HG03175 (cell line): ENCODE data around the gene GALNT9.

Source experiments
- ATAC-seq: cut with Tn5 transposase; IDR thresholded peaks from one replicate; pipeline ENCODE4 v1.9.1; 2021; ENCODE audit warnings: mild to moderate bottlenecking, moderate library complexity; ENCODE audit not compliant: unreplicated experiment

Gene GALNT9

DNA sequence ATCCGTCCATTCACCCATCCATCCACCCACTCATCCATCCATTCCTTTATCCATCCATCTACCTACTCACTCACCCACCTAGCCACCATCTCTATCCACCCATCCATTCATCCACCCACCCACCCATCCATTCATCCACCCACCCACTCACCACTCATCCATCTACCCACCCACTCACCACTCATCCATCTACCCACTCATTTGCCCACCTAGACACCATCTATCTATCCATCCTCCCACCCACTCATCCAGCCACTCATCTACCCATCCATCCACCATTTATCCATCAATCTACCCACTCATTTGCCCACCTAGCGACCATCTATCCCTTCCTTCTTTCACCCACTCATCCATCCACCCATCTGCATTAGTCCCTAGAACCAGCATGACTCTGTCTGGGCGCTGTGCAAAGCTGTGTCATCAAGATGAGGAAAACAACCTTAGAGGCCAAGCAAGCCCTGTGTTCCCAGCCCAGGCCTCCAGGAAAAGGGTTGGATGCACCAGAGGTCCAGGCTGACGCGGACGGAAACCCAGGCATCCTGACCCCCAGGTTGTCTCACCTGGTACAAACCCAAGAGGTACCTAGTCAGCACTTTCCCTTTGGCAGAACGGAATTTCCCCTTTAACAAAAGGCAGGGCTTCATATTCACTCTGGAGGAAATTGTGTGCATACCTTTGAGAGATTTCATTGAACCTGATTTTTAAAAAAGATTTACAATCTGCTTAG, 111.4 kb downstream of the GALNT9 start:
- no peak for ATAC-seq

DNA sequence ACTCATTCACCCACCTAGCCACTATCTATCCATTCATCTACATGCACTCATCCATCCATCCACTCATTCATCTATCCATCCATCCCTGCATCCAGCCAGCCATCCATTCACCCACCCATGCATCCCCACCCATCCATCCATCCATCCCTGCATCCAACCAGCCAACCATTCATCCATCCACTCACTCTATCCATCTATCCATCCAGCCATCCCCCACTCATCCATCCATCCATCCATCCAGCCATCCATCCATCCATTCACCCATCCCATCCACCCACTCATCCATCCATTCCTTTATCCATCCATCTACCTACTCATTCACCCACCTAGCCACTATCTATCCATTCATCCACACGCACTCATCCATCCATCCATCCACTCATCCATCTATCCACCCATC, 112.0 kb downstream of the GALNT9 start:
- no peak for ATAC-seq

DNA sequence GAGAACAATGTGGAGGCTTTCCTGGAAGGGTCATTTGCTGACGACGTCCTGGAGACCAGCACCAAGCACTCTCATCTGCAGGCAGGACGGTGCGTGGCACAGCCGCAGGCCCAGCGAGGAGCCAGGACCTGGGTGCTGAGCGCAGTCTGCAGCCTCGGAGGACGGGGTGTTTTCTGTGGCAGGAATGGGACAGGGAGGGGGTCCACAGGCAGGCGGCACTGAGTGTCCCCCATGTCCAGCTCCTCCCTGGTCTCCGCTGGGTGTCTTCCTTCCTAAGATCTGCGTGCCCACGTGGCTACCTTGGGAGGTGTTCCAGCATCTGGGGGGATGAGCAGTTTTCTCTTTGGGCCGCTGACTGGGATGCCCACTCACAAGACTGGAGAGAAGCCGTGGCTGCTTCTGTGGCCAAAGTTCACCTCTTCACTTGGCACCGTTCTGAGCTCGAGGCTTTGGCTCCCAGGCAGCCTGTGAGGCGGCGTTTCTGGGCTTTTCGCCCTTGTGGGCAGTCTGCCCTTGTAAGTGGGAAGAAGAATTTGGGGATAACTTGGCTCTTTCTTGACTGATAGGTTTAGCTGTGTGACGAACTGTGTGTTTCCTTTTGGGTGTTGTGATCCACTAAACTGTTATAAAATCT, 112.9 kb downstream of the GALNT9 start:
- no peak for ATAC-seq

DNA sequence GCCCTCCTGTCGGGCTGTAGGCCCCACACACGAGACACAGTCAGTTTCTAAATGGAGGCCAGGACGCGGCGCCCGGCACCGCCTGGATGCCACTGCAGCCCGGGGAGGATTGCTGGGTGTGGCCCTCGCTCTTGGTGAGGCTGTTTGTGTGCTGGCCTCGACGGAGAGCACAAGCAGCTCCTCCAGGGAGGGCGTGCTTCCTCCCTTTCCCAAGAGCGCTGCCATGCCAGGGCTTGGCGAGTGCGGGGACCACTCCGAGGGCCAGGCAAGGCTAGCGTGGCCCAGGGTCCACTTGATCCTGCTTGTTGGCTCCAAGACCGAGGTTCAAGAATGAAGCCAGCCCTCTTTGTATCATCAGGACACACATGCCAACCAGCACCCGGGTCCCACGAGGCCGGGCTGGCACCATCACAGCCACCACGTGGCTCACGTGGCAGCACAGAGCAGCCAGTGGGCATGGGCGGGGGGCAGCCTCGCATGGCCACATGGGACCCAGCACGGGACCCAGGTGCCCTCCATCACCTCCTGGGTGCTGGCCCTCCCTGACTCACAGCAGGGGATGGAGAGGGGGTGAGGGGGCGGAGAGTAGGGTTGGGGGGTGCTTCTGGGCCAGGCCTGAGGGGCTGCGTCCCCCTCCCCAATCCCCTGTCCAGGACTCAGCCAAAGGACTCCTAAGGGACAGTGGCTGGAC, 113.9 kb downstream of the GALNT9 start:
- ATAC-seq, result no peak

DNA sequence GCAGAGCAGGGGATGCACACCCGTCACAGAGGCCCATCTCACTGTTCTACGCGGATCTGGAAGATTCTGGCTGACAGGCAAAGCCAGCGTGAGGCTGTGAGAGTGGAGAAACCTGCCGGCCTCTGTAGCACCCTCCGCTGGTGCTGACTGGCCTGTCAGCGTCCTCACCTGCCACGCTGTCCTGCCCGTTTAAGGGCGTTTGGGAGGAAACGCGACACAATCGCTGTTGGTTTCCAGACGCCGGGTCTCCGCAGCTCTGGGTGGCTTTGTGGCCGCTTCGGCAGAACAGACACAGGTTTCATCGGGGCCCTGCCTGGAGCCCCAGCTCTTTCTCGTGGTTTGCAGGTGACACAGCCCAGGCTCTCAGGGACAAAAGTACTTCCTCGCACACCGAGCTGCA, 114.5 kb downstream of the GALNT9 start:
- ATAC-seq, result no peak

DNA sequence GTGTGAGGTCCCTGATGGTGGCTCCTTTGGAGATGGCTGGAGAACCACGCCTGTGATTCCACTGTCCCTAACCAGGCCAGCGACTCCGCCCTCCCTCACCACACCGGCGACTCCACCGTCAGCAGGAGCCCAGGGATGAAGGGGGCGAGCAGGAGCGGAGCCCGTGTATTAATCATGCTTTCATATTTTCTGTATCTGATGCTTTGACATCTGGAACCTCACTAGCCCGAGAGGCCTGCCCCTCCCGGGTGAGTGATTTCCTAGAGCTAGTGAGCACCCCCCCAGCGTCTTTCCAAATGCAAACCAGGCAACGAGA, 115.3 kb downstream of the GALNT9 start:
- ATAC-seq, result no peak

DNA sequence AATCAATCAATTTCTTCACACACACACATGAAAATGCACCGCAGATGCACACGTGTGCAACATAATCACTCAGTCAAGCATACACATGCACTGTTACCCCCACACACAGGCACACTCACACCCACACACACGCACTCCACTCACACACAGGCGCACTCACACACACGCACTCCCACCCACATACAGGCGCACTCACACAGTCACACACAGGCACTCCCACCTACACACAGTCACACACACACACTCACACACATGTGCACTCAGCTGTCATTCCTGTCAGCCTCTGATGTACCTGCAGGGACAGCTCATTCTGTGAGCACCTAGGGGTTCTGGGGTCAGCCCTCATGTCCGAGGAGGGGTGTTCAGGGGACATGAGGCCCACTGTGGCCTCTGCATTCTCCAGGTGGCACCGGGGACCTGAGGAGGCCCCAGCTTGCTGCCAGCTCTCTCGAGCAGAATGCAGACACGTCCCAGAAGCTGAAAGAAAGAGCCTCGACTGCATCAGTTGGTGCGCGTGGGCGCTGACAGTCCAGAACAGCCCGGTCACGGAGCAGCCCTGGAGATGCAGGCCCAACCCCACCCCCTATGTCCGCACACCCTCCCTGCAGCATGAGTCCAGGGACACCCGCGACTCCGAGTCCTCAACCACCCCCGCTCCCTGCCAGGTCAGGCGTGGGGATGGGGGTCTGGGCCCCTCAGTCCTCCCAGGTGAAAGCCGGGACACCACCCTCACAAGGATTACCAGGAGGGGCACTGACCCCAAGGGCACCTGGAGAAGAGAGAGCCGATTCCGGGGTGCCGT, 115.8 kb downstream of the GALNT9 start:
- ATAC-seq, result no peak

DNA sequence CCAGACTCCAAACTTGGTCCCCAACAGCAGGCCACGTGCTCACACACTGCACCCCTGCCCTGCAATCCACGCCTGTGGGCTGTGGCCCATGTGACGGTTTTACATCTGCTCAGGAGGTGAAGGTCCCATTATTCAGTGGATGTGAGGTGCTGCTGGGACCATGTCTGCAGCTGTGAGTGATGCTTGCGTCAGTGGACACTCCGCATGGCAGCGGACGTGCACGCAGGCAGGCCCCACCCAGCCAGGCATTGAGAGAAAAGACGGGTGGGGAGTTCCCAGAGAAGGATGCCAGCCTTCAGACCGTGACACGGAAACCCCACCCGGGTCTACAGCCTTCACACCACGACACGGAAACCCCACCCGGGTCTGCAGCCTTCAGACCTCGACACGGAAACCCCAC, 117.6 kb downstream of the GALNT9 start:
- ATAC-seq, result no peak

DNA sequence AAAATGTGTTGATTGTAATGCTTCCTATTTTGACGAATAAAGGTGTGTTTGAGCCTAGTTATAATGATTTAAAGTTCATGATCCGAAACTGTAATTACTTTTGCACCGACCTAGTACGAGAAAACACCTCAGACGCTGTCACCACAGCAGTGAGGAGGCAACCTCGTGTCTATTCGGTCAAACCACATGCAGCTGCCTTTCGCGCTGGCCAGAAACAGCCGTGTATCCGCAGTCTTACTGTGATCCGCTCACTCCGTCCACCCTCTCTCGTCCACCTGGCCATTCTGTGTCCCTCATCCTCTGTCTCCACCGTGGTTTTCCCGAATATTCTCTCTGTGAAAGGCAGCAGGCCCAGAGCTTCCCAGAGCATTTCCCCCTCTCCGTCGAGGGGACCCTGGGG, 118.1 kb downstream of the GALNT9 start:
- no peak for ATAC-seq

DNA sequence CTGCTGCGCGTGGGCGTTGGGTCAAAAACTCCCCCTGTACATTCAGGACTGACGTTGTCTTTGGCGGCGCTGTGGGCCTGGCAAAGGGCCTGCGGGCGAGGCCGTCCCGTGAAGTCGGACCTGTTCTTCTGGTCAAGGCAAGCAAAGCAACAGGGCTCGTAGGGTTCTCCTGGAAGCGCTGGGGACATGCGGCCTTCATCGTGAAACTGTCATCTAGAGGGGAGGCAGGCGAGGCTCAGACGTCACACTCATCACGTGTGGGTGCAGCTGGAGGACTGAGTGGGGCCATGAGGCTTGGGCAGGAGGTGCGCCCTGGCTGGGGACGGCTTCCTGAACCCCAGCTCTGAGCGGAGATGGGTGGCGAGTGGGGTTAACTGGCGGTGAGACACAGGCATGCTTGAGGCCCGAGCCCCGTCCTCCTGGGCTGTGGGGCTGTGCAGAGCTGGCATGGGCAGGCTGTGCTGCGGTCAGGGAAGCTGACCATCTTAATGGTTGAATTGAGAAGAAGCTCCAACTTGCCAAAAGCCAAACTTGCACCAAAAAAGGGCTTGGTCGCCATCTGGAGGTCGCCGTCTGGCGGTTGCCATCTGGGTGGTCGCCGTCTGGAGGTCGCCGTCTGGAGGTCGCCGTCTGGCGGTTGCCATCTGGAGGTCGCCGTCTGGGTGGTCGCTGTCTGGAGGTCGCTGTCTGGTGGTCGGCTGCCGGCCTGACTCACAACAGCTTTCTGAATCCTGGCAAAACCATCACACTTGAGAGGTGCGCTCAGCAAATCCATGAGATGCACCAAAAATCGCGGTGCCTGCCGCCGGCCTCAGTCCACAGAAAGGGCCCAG, 119.0 kb downstream of the GALNT9 start:
- no peak for ATAC-seq

DNA sequence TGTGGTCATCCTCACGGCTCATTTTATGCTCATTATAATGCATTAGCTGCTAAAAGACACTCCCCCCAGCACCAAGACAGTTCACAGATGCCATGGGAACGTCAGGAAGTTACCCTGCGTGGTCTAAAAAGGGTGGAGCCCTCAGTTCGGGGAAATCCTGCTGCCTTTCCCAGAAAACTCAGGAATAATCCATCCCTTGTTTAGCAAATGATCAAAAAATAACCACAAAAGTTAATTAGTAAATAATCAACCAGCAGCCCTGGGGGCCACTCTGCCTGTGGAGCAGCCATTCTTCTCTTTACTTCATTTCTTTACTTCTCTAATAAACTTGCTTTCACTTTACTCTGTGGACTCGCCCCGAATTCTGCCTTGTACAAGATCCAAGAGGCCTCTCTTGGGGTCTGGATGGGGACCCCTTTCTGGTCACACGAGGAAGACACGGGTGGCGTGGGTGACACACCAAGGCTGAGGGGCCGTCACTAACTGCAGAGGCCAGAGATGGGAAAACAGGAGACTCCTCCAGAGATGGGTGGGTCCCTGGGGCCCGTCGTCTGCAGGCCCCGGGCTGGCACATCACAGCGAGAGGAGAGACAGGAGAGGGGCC, 119.7 kb downstream of the GALNT9 start:
- ATAC-seq, result no peak

DNA sequence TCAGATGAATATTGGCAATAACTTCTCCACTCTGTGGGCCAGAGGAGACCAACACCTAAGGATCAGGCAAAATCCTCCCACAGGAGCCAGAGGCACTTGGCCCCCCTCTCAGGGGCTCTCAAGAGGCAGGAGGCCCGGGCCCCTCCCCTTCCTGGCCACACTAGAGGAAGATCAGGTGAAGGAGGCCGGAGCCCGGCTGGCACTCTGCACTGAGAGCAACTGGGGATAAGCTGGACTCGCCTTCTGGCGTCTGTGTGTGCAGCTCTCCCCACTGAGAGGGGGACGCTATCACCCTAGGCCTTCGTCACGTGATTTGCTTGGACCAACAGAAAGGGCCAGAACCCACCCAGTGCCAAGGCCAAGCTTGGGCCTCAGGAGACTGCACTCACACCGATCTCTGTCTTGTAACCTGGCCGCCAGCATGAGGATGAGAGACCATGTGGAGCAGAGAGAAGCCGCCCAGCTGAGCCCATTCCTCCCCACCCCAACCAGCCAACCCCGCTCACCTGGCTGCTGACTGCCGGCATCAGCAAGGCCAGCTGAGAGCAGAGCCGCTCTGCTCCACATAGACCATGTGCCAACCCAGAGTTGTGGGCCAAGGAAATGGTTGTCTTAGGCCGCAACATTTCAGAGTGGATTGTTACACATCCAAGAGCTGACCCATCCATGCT, 121.1 kb downstream of the GALNT9 start:
- ATAC-seq, result no peak

DNA sequence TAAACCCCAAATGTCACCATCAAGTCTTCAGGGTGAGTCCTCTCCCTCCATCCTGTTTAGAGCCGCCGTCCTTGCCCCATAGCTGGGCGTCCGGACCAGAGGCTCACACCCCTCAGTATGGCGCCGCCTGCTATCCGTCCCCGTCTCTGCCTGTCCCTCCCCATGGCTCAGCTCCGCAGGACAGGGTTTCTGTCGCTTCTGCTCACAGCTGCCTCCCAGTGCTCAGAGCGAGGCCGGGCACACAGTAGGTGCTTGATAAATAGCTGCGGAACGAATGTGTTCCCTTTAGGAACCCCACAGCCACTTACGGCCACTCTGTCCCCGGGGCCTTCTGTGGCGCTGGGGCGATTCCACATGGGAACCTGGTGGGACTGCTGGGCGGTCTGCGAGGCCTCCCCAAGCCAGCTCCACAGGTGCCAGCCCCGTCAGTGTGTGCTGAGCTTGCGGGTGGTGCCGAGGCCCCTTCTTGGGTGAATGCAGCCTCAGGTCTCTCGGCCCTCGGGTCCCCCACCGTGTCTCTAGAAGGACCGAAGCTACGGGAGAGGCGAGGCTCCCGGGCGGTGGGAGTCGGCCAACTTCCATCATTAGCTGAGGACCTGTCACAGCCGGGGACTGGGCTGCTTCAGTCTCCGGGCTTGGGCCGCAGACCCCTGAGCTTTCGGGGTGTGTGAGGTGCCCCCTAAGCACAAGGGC, 122.2 kb downstream of the GALNT9 start:
- ATAC-seq, result no peak

DNA sequence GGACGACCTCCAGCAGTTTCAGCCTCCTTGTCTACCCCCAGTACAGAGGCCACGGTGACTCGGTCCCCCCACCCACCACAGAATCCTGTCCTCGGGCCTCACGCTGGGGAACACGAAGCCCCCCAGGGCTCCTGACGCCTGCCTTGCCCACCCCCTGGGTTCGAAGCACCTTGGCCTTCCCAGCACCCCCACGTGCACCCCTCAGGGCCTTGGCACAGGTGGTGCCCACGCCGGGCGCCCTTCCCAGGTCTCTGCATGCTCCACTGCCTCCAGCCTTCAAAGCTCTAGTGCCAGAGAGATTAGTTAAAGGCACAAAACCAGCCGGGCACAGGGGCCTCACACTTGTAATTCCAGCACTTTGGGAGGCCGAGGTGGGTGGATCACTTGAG, 123.3 kb downstream of the GALNT9 start:
- no peak for ATAC-seq

DNA sequence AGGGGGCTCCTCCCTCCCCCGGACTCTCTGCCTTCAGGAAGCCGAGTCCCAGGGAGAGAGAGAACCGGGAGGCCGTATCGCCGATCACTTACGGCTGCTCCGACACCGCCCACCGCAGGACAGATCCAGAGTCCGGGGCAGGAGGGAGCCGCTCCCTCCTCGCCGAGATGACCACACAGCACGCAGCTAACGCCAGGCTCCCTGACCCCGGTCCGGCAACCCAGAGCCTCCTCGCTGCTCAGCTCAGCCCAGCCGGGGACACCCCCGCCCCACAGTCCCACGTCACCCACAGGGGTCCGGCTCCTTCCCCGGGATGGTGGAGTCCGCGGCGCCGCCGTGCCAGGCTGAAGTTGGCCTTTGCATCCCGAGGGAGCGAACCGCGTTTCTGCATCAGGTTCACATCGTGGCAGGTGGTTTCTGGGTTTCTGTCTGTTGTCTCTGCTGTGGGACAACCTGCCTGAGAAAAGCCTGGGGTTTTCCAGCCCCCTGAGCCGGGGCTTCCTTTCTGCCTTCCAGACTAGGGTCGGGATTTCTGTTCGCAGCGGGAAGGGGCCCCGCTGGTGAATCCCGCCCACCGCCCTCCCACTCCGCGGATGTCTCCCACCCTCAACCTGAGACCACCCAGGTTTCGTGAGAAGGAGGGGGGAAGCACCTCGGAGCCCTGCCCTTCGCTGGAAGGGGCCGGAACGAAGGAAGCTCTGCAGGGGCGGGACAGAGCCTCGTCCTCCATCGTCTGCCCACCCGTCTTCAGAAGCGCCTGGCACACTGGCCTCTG, 123.9 kb downstream of the GALNT9 start:
- ATAC-seq, result no peak

DNA sequence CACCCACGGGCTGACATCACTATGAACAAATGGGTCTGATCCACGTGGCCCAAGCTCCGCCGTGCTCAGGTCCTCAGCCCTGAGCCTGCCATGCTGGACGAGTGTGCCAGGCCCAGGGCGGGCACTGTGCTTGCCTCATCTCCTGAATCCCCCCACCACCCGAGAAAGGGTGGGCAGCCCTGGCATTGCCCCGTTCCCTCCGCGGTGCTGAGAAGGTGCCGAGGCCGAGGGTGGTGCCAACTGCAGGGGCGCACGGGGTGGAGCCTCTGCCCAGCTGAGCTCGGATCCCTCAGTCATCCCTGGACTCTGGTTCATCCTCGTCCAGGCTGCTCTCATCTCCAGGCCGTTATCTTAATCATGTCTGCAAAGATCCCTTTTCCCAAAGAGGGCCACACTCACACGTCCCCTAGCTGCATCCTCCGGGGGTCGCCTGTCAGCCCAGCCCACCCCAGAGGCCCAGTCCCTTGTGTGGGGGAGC, 124.6 kb downstream of the GALNT9 start:
- no peak for ATAC-seq

DNA sequence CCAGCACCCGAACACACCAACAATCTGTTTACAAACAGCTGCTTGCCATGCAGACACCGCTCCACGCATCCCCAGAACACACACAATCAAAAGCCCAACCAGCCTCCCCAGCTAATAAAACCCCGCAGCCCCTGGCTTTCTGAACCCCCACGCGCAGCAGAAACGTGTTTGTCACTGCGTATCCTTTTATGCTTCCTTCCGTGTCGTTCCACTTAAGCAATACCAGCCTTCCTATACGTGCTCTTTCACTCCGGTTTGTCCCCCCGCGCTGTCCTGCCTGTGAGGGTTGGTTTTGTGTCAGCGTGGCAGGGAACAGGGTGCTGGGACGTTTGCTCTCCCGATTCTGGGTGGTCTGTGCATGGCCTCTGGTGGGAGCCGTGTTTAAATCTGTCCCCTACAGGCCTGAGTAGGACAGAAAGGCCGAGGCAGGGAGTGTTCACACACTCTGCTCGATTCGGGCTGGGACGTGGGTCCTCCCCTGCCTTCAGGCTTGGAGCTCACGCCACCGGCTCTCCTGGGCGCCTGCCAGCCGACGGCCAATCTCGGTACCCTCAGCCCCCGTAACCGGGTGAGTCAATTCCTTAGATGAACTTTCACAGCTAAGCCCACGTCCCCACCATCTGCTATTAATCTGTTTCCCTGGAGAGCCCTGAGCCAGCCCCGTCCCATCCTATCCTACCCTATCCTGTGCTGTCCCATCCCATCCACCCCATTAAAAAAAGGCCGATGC, 125.2 kb downstream of the GALNT9 start:
- no peak for ATAC-seq
